BE2C (cell line): Measurements from ENCODE around the gene TRIO.
"Not testable (repeated sequence)": the region's sequence is repeated elsewhere in the genome, so short reads cannot be mapped to it uniquely, and the experiment has no call there.

Experiments
- DNase-seq: peaks from one replicate; pipeline ENCODE4 v3.0.0-alpha.2; 2020
- H3K27me3 ChIP-seq: fragments of 250-450 bp; sonication (Bioruptor Pico); 2 replicates; pipeline ENCODE4 v1.5.1; 2020; ENCODE audit warnings: mild to moderate bottlenecking
- H3K36me3 ChIP-seq: fragments of 250-450 bp; sonication (Bioruptor Pico); 2 replicates; pipeline ENCODE4 v1.5.1; 2020; ENCODE audit warnings: mild to moderate bottlenecking
- H3K4me1 ChIP-seq: fragments of 250-450 bp; sonication (Bioruptor Pico); 2 replicates; pipeline ENCODE4 v1.5.1; 2020
- H3K4me3 ChIP-seq: 2 replicates; pipeline ENCODE4 v1.5.1; 2011; ENCODE audit warnings: low read depth, low read length
- H3K9me3 ChIP-seq: fragments of 250-450 bp; sonication (Bioruptor Pico); 2 replicates; pipeline ENCODE4 v1.5.1; 2020
- TF ChIP-seq, protein P1 (sequence below): IDR thresholded peaks from 2 replicates; pipeline ENCODE4 v1.5.1; 2012; ENCODE audit warnings: mild to moderate bottlenecking, low read depth, low read length

TRIO gene

DNA sequence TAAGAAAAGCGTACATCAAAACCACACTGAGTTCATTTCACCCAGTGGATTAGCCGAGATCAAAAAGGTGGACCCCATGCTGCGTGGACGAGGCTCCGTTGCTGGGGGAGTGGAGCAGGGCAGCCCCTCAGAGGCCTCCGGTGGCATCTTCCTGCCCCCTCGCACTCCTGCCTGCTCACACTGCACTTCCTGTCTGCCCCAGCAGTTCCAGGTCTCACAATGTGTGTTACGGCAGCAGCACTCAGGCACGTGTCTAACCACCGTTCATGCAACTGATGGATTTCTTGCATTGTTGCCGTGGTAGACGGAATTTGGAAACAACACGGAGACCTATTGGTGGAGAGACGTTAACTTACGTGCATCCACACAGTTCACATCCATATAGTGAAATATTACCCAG is 241.9 kb downstream of the TRIO start:
- Histone ChIP-seq H3K4me3 (no peak overlapping the region), H3K4me1 (no peaks in the 10 kb centered on the region; the same call in 1 of the 2 replicates), H3K36me3 (peaks cover 38% of the 10 kb centered on the region), H3K9me3 (no peaks in the 10 kb centered on the region), H3K27me3 (no peaks in the 10 kb centered on the region)
- DNase-seq = no peak
- TF ChIP-seq, protein P1, sequence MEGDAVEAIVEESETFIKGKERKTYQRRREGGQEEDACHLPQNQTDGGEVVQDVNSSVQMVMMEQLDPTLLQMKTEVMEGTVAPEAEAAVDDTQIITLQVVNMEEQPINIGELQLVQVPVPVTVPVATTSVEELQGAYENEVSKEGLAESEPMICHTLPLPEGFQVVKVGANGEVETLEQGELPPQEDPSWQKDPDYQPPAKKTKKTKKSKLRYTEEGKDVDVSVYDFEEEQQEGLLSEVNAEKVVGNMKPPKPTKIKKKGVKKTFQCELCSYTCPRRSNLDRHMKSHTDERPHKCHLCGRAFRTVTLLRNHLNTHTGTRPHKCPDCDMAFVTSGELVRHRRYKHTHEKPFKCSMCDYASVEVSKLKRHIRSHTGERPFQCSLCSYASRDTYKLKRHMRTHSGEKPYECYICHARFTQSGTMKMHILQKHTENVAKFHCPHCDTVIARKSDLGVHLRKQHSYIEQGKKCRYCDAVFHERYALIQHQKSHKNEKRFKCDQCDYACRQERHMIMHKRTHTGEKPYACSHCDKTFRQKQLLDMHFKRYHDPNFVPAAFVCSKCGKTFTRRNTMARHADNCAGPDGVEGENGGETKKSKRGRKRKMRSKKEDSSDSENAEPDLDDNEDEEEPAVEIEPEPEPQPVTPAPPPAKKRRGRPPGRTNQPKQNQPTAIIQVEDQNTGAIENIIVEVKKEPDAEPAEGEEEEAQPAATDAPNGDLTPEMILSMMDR = no peak

DNA sequence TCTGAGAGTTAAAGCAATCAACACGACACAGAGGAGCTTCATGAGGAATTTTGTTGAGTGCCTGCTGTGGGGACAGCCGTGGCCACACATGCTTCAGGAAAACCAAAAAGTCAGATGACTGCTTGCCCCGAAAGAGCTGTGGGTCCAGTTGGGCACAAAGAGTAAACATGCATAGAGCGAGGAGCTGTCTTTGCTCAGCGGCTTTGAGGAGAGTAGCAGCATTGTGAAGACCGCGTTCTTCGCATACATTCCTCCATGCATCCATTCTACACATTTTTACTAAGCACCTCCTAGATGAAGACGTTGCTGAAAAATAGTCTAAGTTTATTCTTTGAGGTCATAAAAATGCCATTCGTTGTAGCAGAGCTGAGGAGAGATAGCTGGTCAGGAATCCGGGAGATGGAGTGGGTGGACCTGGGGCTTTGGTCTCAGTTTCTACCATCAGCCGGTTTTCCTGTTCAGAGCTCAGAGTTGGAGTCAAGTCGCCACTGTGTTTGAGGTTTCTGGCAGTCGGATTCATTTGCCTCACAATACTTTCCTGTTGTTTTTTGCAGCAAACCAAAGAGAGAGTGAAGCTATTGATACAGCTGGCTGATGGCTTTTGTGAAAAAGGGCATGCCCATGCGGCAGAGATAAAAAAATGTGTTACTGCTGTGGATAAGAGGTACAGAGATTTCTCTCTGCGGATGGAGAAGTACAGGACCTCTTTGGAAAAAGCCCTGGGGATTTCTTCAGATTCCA is 243.9 kb downstream of the TRIO start:
- Histone ChIP-seq H3K27me3 (no peaks in the 10 kb centered on the region), H3K9me3 (no peaks in the 10 kb centered on the region), H3K36me3 (peaks cover 38% of the 10 kb centered on the region), H3K4me1 (no peaks in the 10 kb centered on the region; the same call in 1 of the 2 replicates), H3K4me3 (no peak overlapping the region)
- TF ChIP-seq, protein P1 = no peak
- no peak for DNase-seq

DNA sequence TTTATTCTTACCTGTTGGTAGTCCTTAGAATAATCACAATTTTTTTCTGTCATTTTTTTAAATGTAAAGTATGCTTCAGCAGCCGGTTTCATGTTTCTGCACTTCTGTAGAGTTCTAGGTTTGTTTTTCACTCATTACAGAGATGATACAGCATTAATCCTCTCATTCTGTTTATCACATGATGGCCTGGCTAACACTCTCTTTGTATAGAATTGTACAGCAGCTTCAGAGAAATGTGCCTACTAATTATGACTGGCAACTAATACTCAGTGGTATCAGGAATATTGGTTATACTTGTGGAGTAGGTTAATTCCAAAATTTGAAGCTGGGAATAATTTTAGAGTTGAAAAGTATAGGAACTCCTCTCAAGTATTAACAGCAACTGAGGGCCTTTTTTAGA is 245.6 kb downstream of the TRIO start:
- TF ChIP-seq, protein P1 = no peak
- Histone ChIP-seq H3K4me1 (no peaks in the 10 kb centered on the region; the same call in 1 of the 2 replicates), H3K36me3 (peaks cover 41% of the 10 kb centered on the region), H3K27me3 (no peaks in the 10 kb centered on the region), H3K9me3 (no peaks in the 10 kb centered on the region), H3K4me3 (no peak overlapping the region)
- DNase-seq = no peak

DNA sequence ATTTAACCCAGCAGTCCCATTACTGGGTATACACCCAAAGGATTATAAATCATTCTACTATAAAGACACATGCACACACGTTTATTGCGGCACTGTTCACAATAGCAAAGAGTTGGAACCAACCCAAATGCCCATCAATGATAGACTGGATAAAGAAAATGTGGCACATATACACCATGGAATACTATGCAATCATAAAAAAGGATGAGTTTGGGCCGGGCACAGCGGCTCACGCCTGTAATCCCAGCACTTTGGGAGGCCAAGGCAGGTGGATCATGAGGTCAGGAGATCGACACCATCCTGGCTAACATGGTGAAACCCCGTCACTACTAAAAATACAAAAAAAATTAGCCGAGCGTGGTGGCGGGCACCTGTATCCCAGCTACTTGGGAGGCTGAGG is 249.4 kb downstream of the TRIO start:
- H3K9me3 ChIP-seq, H3K27me3 ChIP-seq, H3K4me1 ChIP-seq, DNase-seq, H3K4me3 ChIP-seq: not testable (repeated sequence)
- H3K36me3 ChIP-seq = peaks cover 48% of the 10 kb centered on the region

DNA sequence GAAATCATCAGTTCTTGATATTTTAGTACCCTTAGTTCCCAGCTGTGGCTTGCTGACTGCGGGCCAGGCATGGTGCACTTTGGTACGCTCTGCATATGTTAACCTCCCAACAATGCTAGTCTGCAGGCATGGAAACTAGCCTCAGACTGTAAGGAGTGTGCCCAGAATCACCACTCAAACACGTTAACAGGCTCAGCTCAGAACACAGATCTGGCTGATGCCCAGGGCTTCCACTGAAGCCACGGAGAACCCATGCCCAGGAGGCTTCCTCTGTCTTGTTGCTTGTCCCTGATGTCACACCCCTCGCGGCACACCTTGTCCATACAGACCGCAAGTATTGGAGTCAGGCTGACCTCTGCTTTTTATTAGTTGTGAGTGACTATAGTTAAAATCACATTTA is 251.2 kb downstream of the TRIO start:
- H3K4me1 ChIP-seq = peaks cover 8% of the 10 kb centered on the region
- DNase-seq = no peak
- TF ChIP-seq, protein P1 = no peak
- H3K9me3 ChIP-seq = no peaks in the 10 kb centered on the region
- no peaks in the 10 kb centered on the region for H3K27me3 ChIP-seq
- peaks cover 38% of the 10 kb centered on the region for H3K36me3 ChIP-seq
- H3K4me3 ChIP-seq = no peak overlapping the region

DNA sequence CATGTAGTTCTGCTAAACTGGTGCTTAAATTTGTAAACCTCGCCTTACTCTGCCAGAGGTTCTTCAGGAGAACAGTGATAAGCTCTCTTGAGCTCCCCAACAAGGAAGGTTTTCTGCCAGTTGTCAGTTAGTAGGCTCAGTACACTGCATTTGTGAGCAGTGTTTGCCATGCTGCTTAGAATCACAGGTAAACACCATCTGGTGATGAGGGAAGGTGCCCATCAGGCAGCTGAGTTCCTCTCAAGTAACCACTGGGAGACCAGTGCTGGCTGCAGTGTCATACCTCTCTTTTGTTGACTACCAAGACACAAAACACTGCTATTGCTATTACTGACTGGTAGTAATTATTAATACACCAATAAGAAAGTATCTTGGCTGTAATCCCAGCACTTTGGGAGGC is 252.3 kb downstream of the TRIO start:
- no peak for DNase-seq
- H3K4me3 ChIP-seq = no peak overlapping the region
- TF ChIP-seq, protein P1 = no peak
- H3K36me3 ChIP-seq = peaks cover 27% of the 10 kb centered on the region
- peaks cover 16% of the 10 kb centered on the region for H3K4me1 ChIP-seq
- no peaks in the 10 kb centered on the region for H3K27me3 ChIP-seq
- H3K9me3 ChIP-seq = no peaks in the 10 kb centered on the region
